ENCODE data around the gene KDM2B.
A peak's percentile ranks its signal among the peaks of the same experiment; 100 is the strongest.

The KDM2B gene

DNA sequence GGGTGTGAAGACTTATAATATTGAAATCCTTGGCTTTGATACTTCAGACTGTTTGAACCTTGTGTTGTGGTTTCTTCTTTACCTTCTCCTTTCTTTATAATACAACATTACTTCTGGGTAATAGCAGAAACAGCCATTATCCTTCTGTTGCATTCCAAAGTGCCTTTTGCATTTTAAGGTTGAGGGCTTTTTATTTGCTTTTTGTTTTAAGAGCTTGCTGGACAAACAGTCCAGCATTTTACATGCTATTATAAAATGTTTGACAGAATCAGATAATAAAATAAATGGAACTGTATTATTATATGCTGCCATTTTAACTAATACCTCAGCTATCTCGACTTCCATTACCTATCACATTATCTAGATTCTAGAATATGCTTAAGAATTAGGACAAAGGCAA lies 166.9 kb downstream of the KDM2B start:
- TF ChIP-seq, protein P1, sequence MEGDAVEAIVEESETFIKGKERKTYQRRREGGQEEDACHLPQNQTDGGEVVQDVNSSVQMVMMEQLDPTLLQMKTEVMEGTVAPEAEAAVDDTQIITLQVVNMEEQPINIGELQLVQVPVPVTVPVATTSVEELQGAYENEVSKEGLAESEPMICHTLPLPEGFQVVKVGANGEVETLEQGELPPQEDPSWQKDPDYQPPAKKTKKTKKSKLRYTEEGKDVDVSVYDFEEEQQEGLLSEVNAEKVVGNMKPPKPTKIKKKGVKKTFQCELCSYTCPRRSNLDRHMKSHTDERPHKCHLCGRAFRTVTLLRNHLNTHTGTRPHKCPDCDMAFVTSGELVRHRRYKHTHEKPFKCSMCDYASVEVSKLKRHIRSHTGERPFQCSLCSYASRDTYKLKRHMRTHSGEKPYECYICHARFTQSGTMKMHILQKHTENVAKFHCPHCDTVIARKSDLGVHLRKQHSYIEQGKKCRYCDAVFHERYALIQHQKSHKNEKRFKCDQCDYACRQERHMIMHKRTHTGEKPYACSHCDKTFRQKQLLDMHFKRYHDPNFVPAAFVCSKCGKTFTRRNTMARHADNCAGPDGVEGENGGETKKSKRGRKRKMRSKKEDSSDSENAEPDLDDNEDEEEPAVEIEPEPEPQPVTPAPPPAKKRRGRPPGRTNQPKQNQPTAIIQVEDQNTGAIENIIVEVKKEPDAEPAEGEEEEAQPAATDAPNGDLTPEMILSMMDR (IDR thresholded peaks at IDR 0.05; ENCODE audit: extremely low read depth, missing control alignments), result no peak
- DNase-seq (ENCODE audit: low spot score), result no peak

DNA sequence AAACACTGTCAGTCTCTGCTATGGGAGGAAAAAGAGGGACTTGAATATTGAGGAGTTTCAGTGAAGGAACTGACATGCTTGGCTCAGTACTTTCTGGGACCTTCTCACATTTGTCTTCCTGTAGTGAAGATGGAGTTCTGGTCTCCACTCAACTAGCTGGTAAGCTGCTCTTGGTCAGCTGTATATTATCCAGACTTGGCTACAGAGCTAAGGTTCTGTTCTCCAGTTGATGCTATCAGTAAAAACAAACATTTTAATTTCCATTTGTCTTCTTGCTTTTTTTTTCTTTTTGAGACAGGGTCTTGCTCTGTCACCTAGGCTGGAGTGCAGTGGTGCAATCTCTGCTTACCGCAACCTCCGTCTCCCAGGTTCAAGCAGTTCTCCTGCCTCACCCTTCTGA lies 175.6 kb downstream of the KDM2B start:
- DNase-seq (ENCODE audit: low spot score), result no peak
- TF ChIP-seq, protein P1 (IDR thresholded peaks at IDR 0.05; ENCODE audit: extremely low read depth, missing control alignments), result no peak

DNA sequence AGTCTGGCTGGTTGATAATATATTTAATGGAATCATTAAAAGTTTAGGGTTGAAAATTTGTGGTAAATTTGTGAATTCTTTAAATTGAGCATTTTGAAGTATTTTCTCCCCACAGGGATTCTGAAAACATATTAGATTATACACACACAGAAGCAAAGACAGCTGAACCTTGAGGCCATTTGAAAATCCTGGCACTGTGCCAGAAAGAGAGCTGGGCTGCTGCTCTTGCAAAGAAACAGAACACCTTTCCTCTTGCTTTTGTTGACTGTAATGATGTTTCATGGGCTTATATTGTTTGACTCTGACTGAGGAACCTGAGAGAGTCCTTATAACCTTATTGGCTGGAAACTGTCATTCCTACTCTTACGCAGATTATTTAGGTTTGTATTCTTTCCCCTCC lies 176.1 kb downstream of the KDM2B start:
- TF ChIP-seq, protein P1 (IDR thresholded peaks at IDR 0.05; ENCODE audit: extremely low read depth, missing control alignments), result no peak
- DNase-seq (ENCODE audit: low spot score), result no peak

DNA sequence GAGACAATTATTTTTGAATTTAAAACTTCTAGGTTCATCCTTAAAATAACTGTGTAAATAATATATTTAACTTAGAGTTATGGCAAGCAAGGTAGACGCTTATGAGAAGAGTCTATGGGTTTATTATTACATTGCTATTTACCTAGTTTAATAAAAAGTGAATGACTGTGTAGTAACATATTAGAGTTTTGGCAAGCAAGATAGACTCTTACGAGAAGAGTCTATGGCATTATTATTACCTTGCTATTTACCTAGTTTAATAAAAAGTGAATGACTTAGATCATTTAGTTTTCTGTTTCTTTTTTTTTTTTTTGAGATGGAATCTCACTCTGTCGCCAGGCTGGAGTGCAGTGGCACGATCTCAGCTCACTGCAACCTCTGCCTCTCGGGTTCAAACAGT lies 177.1 kb downstream of the KDM2B start:
- TF ChIP-seq, protein P1 (IDR thresholded peaks at IDR 0.05; ENCODE audit: extremely low read depth, missing control alignments), result no peak
- no peak for DNase-seq (ENCODE audit: low spot score)

DNA sequence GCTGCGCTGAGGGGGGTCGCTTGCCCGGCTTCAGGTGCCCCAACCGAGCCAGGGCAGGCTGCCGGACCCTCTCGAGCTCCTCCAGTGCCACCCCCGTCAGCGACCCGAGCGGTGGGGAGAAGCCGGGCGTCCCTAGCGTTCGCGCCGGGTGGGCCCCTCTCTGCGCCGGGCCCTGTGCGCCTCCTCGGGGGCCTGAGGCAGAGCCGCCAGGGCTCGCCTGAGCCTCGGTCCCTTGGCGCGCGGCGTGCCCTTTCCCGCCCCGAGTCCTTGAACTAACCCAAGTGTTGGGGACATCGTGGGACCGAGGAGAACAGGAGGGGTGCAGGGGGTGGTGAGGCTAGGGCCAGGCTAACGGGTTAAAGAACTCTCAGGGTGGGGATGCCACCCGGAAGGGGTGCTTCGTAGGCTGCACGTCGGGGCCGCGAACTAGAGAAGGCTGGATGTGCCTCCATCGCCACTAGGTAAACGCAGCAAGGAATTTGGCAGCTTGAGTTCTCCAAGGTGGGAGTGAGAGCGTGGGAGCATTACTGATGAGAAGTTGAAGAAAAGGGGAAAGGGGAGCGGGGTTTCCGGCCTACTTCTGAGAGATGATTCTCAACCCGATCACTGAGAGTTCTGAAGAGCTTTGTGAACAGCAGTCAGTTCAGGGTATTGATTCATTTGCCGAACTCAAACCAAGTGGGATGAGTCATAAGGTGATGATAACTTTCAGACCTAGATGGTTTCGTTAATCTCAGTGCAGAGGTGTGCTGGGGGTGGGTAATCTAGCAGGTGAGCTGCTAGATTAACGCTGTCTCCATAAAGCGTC lies 180.3 kb downstream of the KDM2B start:
- TF ChIP-seq, protein P1 (IDR thresholded peaks at IDR 0.05; ENCODE audit: extremely low read depth, missing control alignments), result no peak
- peak; percentile 58 for DNase-seq (ENCODE audit: low spot score)

DNA sequence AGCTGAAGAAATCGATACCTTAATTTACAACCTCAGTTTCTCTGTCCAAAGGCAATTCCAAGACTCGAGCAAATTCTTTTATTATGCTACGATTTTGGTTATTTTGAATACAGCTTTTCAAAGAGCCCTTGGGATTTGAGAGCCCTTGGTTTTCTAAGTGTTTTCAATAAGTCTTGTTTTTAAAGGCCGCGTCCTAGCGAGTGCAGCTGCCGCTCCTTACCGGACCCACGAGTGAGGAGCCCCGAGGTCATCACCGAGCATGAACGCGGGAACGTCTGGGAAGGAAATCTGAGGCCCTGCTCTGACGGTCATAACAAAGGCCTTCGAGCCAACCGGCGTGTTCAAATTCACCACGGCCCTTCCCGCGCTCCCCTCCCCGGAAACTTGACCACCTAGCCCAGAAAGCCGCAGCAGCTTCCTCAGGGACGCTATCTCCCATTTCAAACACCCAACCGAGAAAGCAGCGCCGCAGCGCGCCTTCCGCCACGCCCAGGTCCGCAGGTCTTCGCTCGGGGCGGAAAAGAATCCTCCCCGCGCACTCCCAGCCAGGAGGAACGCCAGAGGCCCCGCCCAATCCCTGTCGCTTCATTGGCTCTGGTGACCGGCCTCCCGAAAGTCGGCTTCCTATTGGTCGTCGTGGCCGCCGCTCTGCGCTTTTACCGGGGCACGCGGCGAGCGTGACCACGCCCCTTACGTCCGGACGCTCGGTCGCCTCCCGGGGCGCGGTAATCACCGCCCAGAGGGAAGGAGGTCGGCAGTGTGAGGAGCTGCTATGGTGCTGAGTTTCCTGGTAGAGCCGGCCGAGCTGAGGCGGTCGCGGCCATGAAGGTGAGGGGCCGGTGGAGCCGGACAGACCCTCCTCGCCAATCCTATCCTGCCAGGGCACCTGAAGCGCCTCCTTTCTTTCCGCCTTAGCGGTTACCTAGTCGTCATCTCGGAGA lies 181.2 kb downstream of the KDM2B start, which contains the start of gene RNF34:
RNF34 (plus strand) TSS at position 728 of the 941 bp plus-strand sequence; CDS start at position 823, 95 bp downstream.
- DNase-seq (ENCODE audit: low spot score), result peak; percentile 97
- TF ChIP-seq, protein P1 (IDR thresholded peaks at IDR 0.05; ENCODE audit: extremely low read depth, missing control alignments), result no peak

DNA sequence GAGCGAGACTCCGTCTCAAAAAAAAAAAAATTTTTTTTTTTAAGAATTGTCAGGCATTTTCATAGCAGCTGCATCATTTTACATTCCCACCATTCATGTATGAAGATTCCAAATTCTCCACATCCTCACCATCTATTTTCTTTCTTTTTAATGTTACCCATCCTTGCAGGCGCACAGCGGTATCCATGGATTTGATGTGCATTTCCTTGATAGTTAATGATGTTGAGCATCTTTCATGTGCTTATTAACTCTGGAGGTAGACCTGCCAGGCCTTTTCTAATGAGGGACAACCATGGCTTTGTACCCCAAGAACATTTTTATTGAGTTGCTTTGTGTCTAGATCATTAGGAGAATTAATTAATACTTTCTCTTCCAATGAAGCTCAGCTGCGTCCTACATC lies 182.5 kb downstream of the KDM2B start:
- TF ChIP-seq, protein P1 (IDR thresholded peaks at IDR 0.05; ENCODE audit: extremely low read depth, missing control alignments), result no peak
- no peak for DNase-seq (ENCODE audit: low spot score)

All from GM20000 (cell line).